OCI-LY3 (cell line): Measurements from ENCODE around the gene DARS2.
"Not testable (repeated sequence)": the region's sequence is repeated elsewhere in the genome, so short reads cannot be mapped to it uniquely, and the experiment has no call there.

Source experiments
- H2AFZ ChIP-seq: fragments of 200-600, 300-600 bp; shearing (Covaris generic); 2 replicates; pipeline ENCODE4 v1.6.0; 2014; ENCODE audit warnings: antibody characterized with exemption, low read depth, low read length
- H3K27ac ChIP-seq: fragments of 200-600, 300-600 bp; sonication (generic); 2 replicates; pipeline ENCODE4 v1.5.1; 2014; ENCODE audit warnings: mild to moderate bottlenecking, low read length, moderate library complexity, mixed read lengths
- H3K27me3 ChIP-seq: fragments of 200-600, 300-600 bp; sonication (generic); 2 replicates; pipeline ENCODE4 v1.6.1; 2014; ENCODE audit warnings: low read depth, low read length, mixed read lengths
- H3K36me3 ChIP-seq: fragments of 200-600, 300-600 bp; sonication (generic); replicated peaks from 2 replicates; pipeline ENCODE3; 2014; ENCODE audit warnings: low read depth, low read length, mixed read lengths
- H3K4me1 ChIP-seq: fragments of 300-600, 200-600 bp; sonication (generic); 2 replicates; pipeline ENCODE4 v1.6.1; 2014; ENCODE audit warnings: low read length, mixed read lengths
- H3K4me2 ChIP-seq: fragments of 200-600, 300-600 bp; sonication (generic); 2 replicates; pipeline ENCODE4 v1.6.1; 2014; ENCODE audit warnings: low read length, mixed read lengths
- H3K4me3 ChIP-seq: fragments of 300-600, 200-600 bp; sonication (generic); 2 replicates; pipeline ENCODE4 v1.5.1; 2014; ENCODE audit warnings: antibody characterized with exemption, mild to moderate bottlenecking, low read length, moderate library complexity
- H3K79me2 ChIP-seq: fragments of 300-600, 200-600 bp; shearing (Covaris generic); 2 replicates; pipeline ENCODE4 v1.6.1; 2014; ENCODE audit warnings: mild to moderate bottlenecking, low read length, mixed read lengths
- H3K9ac ChIP-seq: fragments of 300-600, 200-600 bp; shearing (Covaris generic); 2 replicates; pipeline ENCODE4 v1.6.0; 2014; ENCODE audit warnings: mild to moderate bottlenecking, low read length, moderate library complexity
- H3K9me3 ChIP-seq: fragments of 200-600, 300-600 bp; shearing (Covaris generic); 2 replicates; pipeline ENCODE4 v1.6.1; 2014; ENCODE audit warnings: low read length, mixed read lengths; ENCODE audit not compliant: insufficient read depth
- H4K20me1 ChIP-seq: fragments of 200-600, 300-600 bp; sonication (generic); 2 replicates; pipeline ENCODE4 v1.6.1; 2016; ENCODE audit warnings: low read length, mixed read lengths; ENCODE audit not compliant: insufficient read depth
- EZH2phosphoT487 ChIP-seq: fragments of 200-600 bp; shearing (Covaris generic); IDR thresholded peaks from 2 replicates; pipeline ENCODE4 v1.6.1; 2018; ENCODE audit warnings: antibody characterized with exemption, mixed run types, low read depth
- TF ChIP-seq, protein P1 (sequence below): fragments of 200-600, 300-600 bp; sonication (generic); IDR thresholded peaks from 2 replicates; pipeline ENCODE4 v1.5.1; 2014; ENCODE audit warnings: antibody characterized with exemption, low read length, low read depth

Gene DARS2

DNA sequence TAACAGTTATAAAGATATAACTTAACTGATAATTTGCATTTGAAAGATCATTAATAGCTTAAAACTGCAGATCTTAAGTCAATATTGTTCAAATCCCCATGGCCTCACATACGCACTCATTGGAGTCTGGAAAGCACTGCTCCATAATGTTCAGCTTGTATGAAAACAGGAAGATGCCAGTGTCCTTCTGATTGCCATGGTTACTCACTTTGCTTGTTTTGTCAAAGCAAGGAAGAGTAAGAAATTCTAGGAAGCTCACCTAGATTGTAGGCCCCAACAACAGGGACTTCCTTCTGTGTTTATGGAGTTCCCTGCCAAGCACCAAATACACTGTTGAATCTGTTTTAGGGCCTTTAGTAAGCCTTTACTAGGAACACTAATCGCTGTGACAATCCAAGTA is 32.4 kb downstream of the DARS2 start:
- H3K79me2 ChIP-seq, result no peaks in the 10 kb centered on the region
- no peak overlapping the region for H3K4me3 ChIP-seq
- TF ChIP-seq, protein P1, sequence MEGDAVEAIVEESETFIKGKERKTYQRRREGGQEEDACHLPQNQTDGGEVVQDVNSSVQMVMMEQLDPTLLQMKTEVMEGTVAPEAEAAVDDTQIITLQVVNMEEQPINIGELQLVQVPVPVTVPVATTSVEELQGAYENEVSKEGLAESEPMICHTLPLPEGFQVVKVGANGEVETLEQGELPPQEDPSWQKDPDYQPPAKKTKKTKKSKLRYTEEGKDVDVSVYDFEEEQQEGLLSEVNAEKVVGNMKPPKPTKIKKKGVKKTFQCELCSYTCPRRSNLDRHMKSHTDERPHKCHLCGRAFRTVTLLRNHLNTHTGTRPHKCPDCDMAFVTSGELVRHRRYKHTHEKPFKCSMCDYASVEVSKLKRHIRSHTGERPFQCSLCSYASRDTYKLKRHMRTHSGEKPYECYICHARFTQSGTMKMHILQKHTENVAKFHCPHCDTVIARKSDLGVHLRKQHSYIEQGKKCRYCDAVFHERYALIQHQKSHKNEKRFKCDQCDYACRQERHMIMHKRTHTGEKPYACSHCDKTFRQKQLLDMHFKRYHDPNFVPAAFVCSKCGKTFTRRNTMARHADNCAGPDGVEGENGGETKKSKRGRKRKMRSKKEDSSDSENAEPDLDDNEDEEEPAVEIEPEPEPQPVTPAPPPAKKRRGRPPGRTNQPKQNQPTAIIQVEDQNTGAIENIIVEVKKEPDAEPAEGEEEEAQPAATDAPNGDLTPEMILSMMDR, result no peak
- TF ChIP-seq EZH2phosphoT487, result no peak
- H3K4me1 ChIP-seq, result no peaks in the 10 kb centered on the region
- no peak overlapping the region for H2AFZ ChIP-seq
- H3K9ac ChIP-seq, result no peak overlapping the region
- H3K27me3 ChIP-seq, result no peaks in the 10 kb centered on the region
- H3K9me3 ChIP-seq, result no peaks in the 10 kb centered on the region
- H3K27ac ChIP-seq, result no peak overlapping the region
- no peak overlapping the region for H3K4me2 ChIP-seq
- no peaks in the 10 kb centered on the region for H4K20me1 ChIP-seq
- peaks cover 50% of the 10 kb centered on the region for H3K36me3 ChIP-seq

DNA sequence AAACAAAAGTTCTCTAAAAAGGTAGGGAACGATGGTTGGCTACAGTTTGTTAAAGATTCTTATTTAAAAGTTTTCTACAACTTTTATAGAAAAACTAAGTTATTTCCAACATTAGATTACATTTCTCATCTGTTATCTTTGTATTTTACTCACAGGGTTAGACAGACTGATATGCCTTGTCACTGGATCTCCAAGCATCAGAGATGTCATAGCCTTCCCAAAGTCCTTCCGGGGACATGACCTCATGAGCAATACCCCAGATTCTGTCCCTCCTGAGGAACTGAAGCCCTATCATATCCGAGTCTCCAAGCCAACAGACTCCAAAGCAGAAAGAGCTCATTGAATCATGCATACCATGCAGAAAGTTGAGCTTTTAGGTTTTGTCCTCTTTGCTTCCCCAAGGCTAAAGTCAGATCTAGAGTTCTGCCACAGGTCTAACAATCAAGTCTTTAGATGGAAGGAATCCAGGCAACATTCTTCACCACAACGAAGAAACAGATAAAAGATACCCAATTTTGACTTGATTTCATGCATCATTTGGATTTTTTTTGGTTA is 33.0 kb downstream of the DARS2 start:
- no peak overlapping the region for H3K4me2 ChIP-seq
- no peak overlapping the region for H3K9ac ChIP-seq
- H3K4me3 ChIP-seq, result no peak overlapping the region
- H3K27me3 ChIP-seq, result no peaks in the 10 kb centered on the region
- H4K20me1 ChIP-seq, result no peaks in the 10 kb centered on the region
- no peaks in the 10 kb centered on the region for H3K9me3 ChIP-seq
- no peak overlapping the region for H2AFZ ChIP-seq
- TF ChIP-seq, protein P1, result no peak
- TF ChIP-seq EZH2phosphoT487, result no peak
- no peak overlapping the region for H3K27ac ChIP-seq
- no peaks in the 10 kb centered on the region for H3K4me1 ChIP-seq
- peaks cover 47% of the 10 kb centered on the region for H3K36me3 ChIP-seq
- H3K79me2 ChIP-seq, result no peaks in the 10 kb centered on the region

DNA sequence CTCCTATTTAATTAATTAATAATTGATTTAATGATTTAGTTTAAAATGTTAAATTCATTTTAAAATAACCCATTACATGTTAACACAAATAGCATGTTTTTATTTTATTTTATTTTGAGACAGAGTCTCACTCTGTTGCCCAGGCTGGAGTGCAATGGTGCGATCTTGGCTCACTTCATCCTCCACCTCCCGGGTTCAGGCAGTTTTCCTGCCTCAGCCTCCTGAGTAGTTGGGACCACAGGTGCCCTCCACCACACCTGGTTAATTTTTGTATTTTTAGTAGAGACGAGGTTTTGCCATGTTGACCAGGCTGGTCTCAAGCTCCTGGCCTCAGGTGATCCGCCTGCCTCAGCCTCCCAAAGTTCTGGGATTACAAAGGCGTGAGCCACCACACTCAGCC is 35.1 kb downstream of the DARS2 start:
- Histone ChIP-seq H3K4me1 (peaks cover 14% of the 10 kb centered on the region), H4K20me1 (peaks cover 18% of the 10 kb centered on the region), H3K36me3 (peaks cover 54% of the 10 kb centered on the region)
- H3K27ac ChIP-seq, H2AFZ ChIP-seq, H3K9ac ChIP-seq, H3K4me2 ChIP-seq, H3K4me3 ChIP-seq, H3K27me3 ChIP-seq, H3K9me3 ChIP-seq, H3K79me2 ChIP-seq: not testable (repeated sequence)

DNA sequence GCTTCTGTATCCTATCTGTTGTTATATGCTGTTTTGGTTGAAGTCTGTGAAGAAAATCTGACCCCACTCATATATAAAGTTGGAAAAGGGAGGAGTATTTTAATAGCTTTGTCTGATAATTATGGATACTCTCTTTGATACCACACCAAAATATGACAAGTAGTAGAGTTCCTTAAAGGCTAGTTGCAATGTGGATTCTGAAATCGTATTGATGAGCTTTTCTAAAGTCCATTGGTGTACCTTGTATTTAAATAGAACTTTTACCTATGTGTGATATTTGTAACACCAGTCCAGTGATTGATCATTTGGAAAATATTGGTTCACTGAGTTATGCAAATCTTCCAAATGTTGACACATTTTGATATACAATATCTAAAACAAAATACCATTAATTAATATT is 35.6 kb downstream of the DARS2 start:
- H3K36me3 ChIP-seq, result peaks cover 57% of the 10 kb centered on the region
- H3K4me1 ChIP-seq, result peaks cover 20% of the 10 kb centered on the region
- H3K27me3 ChIP-seq, result no peaks in the 10 kb centered on the region
- peaks cover 6% of the 10 kb centered on the region for H3K79me2 ChIP-seq
- H4K20me1 ChIP-seq, result peaks cover 23% of the 10 kb centered on the region
- H3K9ac ChIP-seq, result no peak overlapping the region
- H2AFZ ChIP-seq, result no peak overlapping the region
- no peak overlapping the region for H3K4me2 ChIP-seq
- no peak for TF ChIP-seq EZH2phosphoT487
- TF ChIP-seq, protein P1, result no peak
- H3K27ac ChIP-seq, result peak overlapping the region; percentile 11; the same call in 1 of the 2 replicates
- no peak overlapping the region for H3K4me3 ChIP-seq
- H3K9me3 ChIP-seq, result no peaks in the 10 kb centered on the region
